Germinal center (tissue), 1 donor: ENCODE data around the gene KCNQ5.
"Not testable (repeated sequence)": the region's sequence is repeated elsewhere in the genome, so short reads cannot be mapped to it uniquely, and the experiment has no call there.

Experiments used
- DNase-seq: peaks from one replicate; pipeline ENCODE4 v3.0.0; 2012; ENCODE audit warnings: mixed read lengths, low spot score

The KCNQ5 gene

GRCh38 chr6:72952808-72953630 is 331.2 kb downstream of the KCNQ5 start:
- DNase-seq, result no peak

GRCh38 chr6:72953971-72954381 is 332.1 kb downstream of the KCNQ5 start:
- no peak for DNase-seq

GRCh38 chr6:72954716-72955115 is 332.9 kb downstream of the KCNQ5 start:
- no peak for DNase-seq

GRCh38 chr6:72955666-72956065 is 333.8 kb downstream of the KCNQ5 start:
- DNase-seq, result no peak

- no peak for DNase-seq
Observed at GRCh38 chr6:72956272-72956671, 334.4 kb downstream of the KCNQ5 start.

GRCh38 chr6:72959821-72960220 is 338.0 kb downstream of the KCNQ5 start:
- no peak for DNase-seq

GRCh38 chr6:72963946-72964345 is 342.1 kb downstream of the KCNQ5 start:
- DNase-seq, result no peak

- DNase-seq, result no peak
Observed at GRCh38 chr6:72966628-72967280, 344.9 kb downstream of the KCNQ5 start.

- DNase-seq, result no peak
Observed at GRCh38 chr6:72967329-72967728, 345.5 kb downstream of the KCNQ5 start.

- no peak for DNase-seq
Observed at GRCh38 chr6:72968704-72969103, 346.8 kb downstream of the KCNQ5 start.

- DNase-seq, result no peak
Observed at GRCh38 chr6:72969666-72970065, 347.8 kb downstream of the KCNQ5 start.

- DNase-seq, result no peak
Observed at GRCh38 chr6:72972579-72972978, 350.7 kb downstream of the KCNQ5 start.

- no peak for DNase-seq
Observed at GRCh38 chr6:72974276-72974675, 352.4 kb downstream of the KCNQ5 start.

GRCh38 chr6:72975352-72975752 is 353.5 kb downstream of the KCNQ5 start:
- no peak for DNase-seq

- no peak for DNase-seq
Observed at GRCh38 chr6:72976484-72976883, 354.6 kb downstream of the KCNQ5 start.

GRCh38 chr6:72977114-72977513 is 355.2 kb downstream of the KCNQ5 start:
- DNase-seq, result no peak

GRCh38 chr6:72978808-72979207 is 356.9 kb downstream of the KCNQ5 start:
- not testable (repeated sequence) for DNase-seq

GRCh38 chr6:72984189-72984831 is 362.4 kb downstream of the KCNQ5 start:
- not testable (repeated sequence) for DNase-seq

GRCh38 chr6:72984981-72985665 is 363.3 kb downstream of the KCNQ5 start:
- no peak for DNase-seq

GRCh38 chr6:72987301-72987700 is 365.4 kb downstream of the KCNQ5 start:
- DNase-seq, result no peak

GRCh38 chr6:72999995-73000394 is 378.1 kb downstream of the KCNQ5 start:
- no peak for DNase-seq

GRCh38 chr6:73000460-73000859 is 378.6 kb downstream of the KCNQ5 start:
- DNase-seq, result no peak
